ENCODE measurements around the gene CCR8.
"Not testable (repeated sequence)": the region's sequence is repeated elsewhere in the genome, so short reads cannot be mapped to it uniquely, and the experiment has no call there.

CCR8 gene

DNA sequence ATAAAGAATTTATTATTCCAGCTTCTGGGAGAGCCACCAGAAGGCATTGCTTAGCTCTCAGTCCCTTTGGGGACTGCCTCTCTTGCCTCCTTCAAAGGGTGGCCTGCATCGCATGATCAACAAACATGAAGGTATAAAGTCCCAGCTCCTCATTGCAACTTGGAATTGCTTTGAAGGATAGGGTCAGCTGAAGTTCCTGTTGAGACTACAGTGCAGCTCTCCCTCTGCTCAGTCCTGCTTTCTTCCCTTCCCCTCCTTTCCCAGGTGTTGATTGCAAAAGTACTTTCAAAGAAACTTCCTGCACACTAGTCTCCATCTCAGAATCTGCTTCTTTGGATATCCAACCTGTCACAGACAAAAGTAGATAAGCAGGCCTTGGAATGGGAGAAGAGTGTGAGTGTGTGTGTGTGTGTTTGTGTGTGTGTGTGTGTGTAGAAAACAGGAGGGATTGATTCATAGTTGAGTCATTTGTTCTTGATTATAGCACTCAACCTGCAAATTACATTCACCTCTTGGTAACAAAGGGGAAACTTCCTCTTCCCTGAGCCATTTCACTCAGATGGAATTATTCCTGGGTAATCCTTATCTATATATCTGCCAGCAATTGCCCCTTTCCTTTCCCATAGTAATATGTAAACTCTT lies 13.7 kb downstream of the CCR8 start:
- H3K27me3 Mint-ChIP-seq = no peaks in the 10 kb centered on the region
- no peaks in the 10 kb centered on the region for H3K4me1 Mint-ChIP-seq
- H3K36me3 Mint-ChIP-seq (ENCODE audit: insufficient read depth) = no peaks in the 10 kb centered on the region
- no peaks in the 10 kb centered on the region for H3K9me3 Mint-ChIP-seq
- ATAC-seq (replicated peaks; ENCODE audit: extremely low read depth, poor library complexity, severe bottlenecking) = no peak
- H3K4me3 Mint-ChIP-seq = no peak overlapping the region
- DNase-seq (ENCODE audit: low spot score in 2 of 2) = no peak
- no peak overlapping the region for H3K27ac Mint-ChIP-seq (ENCODE audit: low read depth)

DNA sequence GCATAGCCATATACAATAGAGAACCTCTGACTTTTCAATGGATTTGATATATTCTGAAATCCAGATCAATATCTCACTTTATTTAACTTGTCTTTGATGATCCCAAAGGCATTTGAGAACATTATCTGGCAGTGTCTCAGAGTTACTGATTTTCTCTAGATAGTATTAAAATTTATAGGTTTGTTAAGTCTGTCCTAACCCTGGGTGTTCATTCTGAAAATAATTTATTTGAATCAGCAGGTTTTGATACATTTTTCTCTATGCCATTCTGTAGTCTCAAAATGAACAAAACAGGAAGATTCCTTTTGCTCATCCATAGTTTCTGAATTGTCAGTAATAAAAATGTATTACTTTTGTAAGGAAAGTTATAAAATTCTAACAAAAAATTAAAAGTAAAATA lies 14.3 kb downstream of the CCR8 start:
- Mint-ChIP-seq H3K4me1 (no peaks in the 10 kb centered on the region), H3K9me3 (no peaks in the 10 kb centered on the region), H3K27ac (ENCODE audit: low read depth) (no peak overlapping the region), H3K36me3 (ENCODE audit: insufficient read depth) (no peaks in the 10 kb centered on the region), H3K27me3 (no peaks in the 10 kb centered on the region), H3K4me3 (no peak overlapping the region)
- DNase-seq (ENCODE audit: low spot score in 2 of 2) (no peak), ATAC-seq (replicated peaks; ENCODE audit: extremely low read depth, poor library complexity, severe bottlenecking) (no peak)

DNA sequence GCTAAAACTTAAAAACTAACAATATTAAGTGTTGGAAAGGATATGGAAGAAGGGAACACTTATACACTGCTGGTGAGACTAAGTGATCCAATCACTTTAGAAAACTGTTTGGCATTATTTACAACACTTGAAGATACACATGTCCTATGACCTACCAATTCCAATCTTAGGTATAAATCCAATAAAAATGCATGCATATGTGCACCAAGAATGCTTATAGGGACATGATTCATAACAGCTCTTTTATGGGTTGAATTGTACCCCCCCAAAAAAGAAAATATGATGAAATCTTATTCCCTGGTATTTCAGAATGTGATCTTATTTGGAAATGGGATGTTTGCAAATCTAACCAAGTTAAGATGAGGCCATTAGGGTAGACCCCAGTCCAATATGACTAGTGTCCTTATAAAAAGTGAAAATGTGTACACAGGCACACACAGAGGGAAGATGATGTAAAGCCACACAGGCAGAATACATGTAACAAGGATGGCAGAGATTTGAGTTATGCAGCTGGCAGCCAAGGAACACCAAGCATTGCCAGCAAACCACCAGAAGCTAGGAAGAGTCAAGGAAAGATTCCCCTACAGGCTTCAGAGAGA lies 15.3 kb downstream of the CCR8 start:
- Mint-ChIP-seq H3K4me3 (no peak overlapping the region), H3K36me3 (ENCODE audit: insufficient read depth) (no peaks in the 10 kb centered on the region), H3K4me1 (no peaks in the 10 kb centered on the region), H3K9me3 (no peaks in the 10 kb centered on the region), H3K27ac (ENCODE audit: low read depth) (no peak overlapping the region), H3K27me3 (no peaks in the 10 kb centered on the region)
- ATAC-seq (replicated peaks; ENCODE audit: extremely low read depth, poor library complexity, severe bottlenecking) (no peak), DNase-seq (ENCODE audit: low spot score in 2 of 2) (no peak)

DNA sequence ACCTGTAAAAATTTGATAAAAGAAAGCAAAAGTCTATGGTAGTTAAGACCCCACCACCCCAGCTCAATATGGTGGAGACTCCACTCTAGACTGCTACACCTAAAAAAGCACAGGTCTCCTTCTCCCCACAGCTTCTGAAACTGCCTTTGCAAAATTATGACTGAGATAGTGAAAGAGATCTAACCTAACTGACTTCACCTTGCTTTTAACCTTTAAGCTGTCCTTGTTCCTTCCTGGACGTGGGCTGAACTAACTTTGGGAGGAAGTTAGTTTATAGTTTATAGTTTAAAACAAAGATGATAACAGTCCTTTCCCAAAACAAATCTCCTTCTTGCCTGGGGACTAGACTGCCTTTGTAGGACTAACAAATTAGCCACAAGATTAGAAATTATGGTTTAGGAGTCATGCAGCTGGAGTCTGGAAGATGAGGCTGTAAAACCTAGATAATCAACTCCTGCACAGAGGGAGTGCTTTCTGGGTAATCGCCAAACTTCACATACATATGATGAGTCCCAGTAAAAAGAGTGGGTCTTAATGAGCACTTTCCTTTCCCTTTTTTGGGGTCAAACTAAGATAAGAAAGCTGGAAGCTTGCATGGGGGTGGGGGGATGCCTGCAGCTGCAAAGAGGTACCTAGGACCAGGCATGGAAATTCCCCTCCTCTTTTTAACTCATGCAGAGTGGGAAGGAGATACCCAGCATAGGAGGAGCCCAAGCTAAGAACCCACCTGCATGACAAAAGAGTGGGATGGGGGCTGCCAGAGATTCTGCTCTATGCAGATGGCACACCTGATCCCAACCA lies 17.5 kb downstream of the CCR8 start:
- ATAC-seq (replicated peaks; ENCODE audit: extremely low read depth, poor library complexity, severe bottlenecking) (no peak), DNase-seq (ENCODE audit: low spot score in 2 of 2) (no peak)
- no peak overlapping the region for H3K27ac Mint-ChIP-seq (ENCODE audit: low read depth)
- H3K4me3 Mint-ChIP-seq = no peak overlapping the region
- H3K36me3 Mint-ChIP-seq (ENCODE audit: insufficient read depth) = no peaks in the 10 kb centered on the region
- H3K27me3 Mint-ChIP-seq = no peaks in the 10 kb centered on the region
- no peaks in the 10 kb centered on the region for H3K9me3 Mint-ChIP-seq
- no peaks in the 10 kb centered on the region for H3K4me1 Mint-ChIP-seq

DNA sequence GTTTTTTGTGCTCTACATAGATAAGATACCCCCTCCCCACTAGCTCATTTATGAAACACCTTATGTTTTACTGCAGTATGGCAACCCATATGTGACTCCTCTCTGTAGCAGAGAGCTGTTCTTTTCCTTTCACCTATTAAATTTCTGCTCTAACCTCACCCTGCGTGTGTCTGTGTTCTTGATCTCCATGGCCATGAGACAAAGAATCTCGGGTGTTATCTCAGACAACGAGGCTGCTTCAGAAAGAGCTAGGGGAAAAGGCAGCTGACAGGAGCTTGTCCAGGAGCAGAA lies 18.0 kb downstream of the CCR8 start:
- no peaks in the 10 kb centered on the region for H3K4me1 Mint-ChIP-seq
- no peaks in the 10 kb centered on the region for H3K27me3 Mint-ChIP-seq
- DNase-seq (ENCODE audit: low spot score in 2 of 2) (no peak), ATAC-seq (replicated peaks; ENCODE audit: extremely low read depth, poor library complexity, severe bottlenecking) (no peak)
- H3K36me3 Mint-ChIP-seq (ENCODE audit: insufficient read depth) = no peaks in the 10 kb centered on the region
- H3K9me3 Mint-ChIP-seq = no peaks in the 10 kb centered on the region
- no peak overlapping the region for H3K4me3 Mint-ChIP-seq
- no peak overlapping the region for H3K27ac Mint-ChIP-seq (ENCODE audit: low read depth)

DNA sequence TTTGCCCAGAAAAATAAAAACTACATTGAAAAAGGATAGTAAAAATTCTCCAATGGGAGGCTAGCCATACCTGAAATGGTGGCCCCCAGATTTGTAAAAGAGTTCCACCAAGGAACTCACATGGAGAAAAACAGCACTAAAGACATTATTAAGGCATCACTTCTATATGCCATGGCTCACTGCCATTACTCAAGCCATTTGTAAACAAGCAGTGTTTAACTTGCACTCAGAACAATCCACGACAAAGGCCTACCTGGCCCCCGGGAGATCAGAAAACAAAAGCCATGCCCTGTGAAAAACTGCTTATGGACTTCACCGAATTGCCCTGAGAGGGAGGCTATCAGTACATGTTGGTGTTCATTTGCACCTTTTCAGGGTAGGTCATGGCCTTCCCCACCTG lies 19.6 kb downstream of the CCR8 start:
- no peaks in the 10 kb centered on the region for H3K4me1 Mint-ChIP-seq
- H3K4me3 Mint-ChIP-seq = no peak overlapping the region
- no peaks in the 10 kb centered on the region for H3K27me3 Mint-ChIP-seq
- no peaks in the 10 kb centered on the region for H3K9me3 Mint-ChIP-seq
- DNase-seq (ENCODE audit: low spot score in 2 of 2) = no peak
- H3K36me3 Mint-ChIP-seq (ENCODE audit: insufficient read depth) = no peaks in the 10 kb centered on the region
- no peak for ATAC-seq (replicated peaks; ENCODE audit: extremely low read depth, poor library complexity, severe bottlenecking)
- H3K27ac Mint-ChIP-seq (ENCODE audit: low read depth) = peak overlapping the region; percentile 10

DNA sequence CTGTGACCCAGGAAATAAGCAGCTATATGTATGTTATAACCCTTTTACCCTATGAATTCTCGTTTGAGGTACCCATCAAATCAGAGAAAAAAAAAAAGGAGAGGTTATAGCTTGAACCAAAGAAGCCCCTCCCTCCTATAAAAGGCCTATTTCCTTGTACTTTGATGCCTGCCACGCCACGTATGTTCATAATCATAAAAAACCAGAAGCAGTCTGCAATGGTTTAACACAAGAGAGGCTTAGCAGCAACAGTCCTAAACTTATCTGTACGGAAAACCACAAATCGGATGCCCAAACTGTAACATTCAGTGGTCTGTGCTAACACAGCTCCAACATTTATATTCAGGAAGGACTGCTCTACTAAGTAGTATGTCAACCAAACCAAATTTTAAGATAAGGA lies 21.2 kb downstream of the CCR8 start:
- H3K4me1 Mint-ChIP-seq = no peaks in the 10 kb centered on the region
- no peaks in the 10 kb centered on the region for H3K36me3 Mint-ChIP-seq (ENCODE audit: insufficient read depth)
- DNase-seq (ENCODE audit: low spot score in 2 of 2) (no peak), ATAC-seq (replicated peaks; ENCODE audit: extremely low read depth, poor library complexity, severe bottlenecking) (no peak)
- peaks cover 10% of the 10 kb centered on the region for H3K27me3 Mint-ChIP-seq
- H3K9me3 Mint-ChIP-seq = no peaks in the 10 kb centered on the region
- no peak overlapping the region for H3K27ac Mint-ChIP-seq (ENCODE audit: low read depth)
- H3K4me3 Mint-ChIP-seq = no peak overlapping the region

DNA sequence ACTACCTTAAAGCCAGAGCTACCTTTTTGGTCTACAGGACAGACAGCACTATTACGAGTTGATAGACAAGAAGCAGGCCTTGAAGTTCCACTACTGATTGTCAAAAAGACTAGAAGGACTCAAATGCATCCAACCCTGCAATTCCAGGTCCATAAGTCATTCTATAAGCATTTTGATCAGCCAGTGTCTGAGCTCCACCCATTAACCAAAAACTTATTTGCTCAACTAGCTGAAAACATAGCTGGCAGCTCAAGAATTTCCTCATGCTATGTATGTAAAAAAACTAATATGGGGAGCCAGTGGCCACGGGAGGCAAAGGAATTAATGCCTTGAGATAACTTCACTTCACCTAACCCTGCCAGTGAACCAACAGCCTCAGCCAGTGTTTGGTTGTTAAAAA lies 21.6 kb downstream of the CCR8 start:
- not testable (repeated sequence) for ATAC-seq (replicated peaks; ENCODE audit: extremely low read depth, poor library complexity, severe bottlenecking); DNase-seq (ENCODE audit: low spot score in 2 of 2); H3K36me3 Mint-ChIP-seq (ENCODE audit: insufficient read depth); H3K27ac Mint-ChIP-seq (ENCODE audit: low read depth); H3K9me3 Mint-ChIP-seq; H3K4me3 Mint-ChIP-seq; H3K4me1 Mint-ChIP-seq
- H3K27me3 Mint-ChIP-seq = peaks cover 10% of the 10 kb centered on the region

DNA sequence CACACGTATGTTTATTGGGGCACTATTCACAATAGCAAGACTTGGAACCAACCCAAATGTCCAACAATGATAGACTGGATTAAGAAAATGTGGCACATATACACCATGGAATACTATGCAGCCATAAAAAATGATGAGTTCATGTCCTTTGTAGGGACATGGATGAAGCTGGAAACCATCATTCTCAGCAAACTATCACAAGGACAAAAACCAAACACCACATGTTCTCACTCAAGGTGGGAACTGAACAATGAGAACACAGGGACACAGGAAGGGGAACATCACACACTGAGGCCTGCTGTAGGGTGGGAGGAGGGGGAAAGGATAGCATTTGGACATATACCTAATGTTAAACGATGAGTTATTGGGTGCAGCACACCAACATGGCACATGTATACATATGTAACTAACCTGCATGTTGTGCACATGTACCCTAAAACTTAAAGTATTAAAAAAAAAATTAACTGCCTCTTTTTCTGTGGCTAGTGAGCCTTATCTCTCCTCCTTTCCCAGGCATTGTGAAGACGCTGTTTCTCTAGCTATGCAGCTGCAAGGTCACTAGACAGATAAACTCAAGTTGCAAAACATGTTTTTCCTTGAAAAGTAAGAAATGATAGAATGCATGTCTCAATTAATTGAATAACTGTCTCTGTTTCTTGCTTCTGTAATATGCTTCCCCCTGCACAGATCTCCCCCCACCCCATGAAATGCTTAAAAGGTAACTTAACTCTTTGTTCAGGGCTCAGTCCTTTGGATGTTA lies 23.8 kb downstream of the CCR8 start:
- not testable (repeated sequence) for H3K4me1 Mint-ChIP-seq; H3K36me3 Mint-ChIP-seq (ENCODE audit: insufficient read depth); H3K4me3 Mint-ChIP-seq; ATAC-seq (replicated peaks; ENCODE audit: extremely low read depth, poor library complexity, severe bottlenecking); H3K9me3 Mint-ChIP-seq; H3K27ac Mint-ChIP-seq (ENCODE audit: low read depth); DNase-seq (ENCODE audit: low spot score in 2 of 2)
- peaks cover 10% of the 10 kb centered on the region for H3K27me3 Mint-ChIP-seq

DNA sequence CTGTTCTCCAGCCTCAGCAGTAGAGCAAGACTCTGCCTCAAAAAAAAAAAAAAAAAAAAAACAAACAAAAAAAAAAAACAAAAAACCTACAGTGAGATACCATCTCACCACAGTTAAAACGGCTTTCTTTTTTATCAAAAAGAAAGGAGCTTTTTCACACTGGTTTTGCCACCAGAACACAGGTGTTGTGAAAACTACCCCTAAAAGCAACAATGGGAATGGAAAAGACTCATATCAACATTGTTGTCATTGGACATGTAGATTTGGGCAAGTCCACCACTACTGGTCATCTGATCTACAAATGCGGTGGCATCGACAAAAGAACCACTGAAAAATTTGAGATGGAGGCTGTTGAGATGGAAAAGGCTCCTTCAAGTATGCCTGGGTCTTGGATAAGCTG lies 28.8 kb downstream of the CCR8 start:
- H3K27ac Mint-ChIP-seq (ENCODE audit: low read depth) = no peak overlapping the region
- H3K4me1 Mint-ChIP-seq = peaks cover 34% of the 10 kb centered on the region
- H3K27me3 Mint-ChIP-seq = peaks cover 10% of the 10 kb centered on the region
- no peak for ATAC-seq (replicated peaks; ENCODE audit: extremely low read depth, poor library complexity, severe bottlenecking)
- no peaks in the 10 kb centered on the region for H3K36me3 Mint-ChIP-seq (ENCODE audit: insufficient read depth)
- DNase-seq (ENCODE audit: low spot score in 2 of 2) = no peak
- H3K9me3 Mint-ChIP-seq = no peaks in the 10 kb centered on the region
- H3K4me3 Mint-ChIP-seq = no peak overlapping the region

DNA sequence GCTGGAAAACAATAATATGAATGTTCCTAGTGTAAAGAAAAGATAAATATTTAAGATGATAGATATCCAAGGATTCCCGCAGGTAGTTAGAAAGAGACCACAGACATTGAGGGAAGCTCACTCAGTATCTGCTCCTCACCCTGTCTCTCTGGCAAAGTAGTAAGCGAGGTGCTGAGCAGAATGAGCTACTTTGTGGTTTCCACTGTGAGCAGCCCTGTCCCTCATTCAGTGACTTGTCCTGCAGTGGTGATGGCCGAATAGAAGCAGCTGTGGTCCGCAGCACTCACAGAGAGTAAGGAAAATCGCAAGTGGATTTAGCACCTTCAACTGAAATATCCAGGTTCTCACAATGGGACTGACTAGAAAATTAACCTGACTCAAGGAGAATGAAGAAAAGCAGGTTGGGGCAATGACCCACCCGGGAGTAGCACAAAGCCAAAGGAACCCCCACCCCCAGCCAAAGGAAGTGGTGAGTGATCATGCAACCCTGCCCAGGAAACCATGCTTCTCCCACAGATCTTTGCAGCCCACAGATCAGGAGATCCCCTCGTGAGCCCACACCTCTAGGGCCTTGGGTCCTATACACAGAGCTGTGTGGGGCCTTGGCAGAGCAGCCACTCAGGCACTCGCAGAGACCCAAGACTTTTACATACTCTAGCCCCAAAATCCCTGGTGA lies 31.9 kb downstream of the CCR8 start:
- Mint-ChIP-seq H3K4me1 (peaks cover 40% of the 10 kb centered on the region), H3K27ac (ENCODE audit: low read depth) (peak overlapping the region; percentile 25), H3K9me3 (no peaks in the 10 kb centered on the region), H3K36me3 (ENCODE audit: insufficient read depth) (no peaks in the 10 kb centered on the region), H3K4me3 (peak overlapping the region; percentile 2), H3K27me3 (no peaks in the 10 kb centered on the region)
- DNase-seq (ENCODE audit: low spot score in 2 of 2) (no peak), ATAC-seq (replicated peaks; ENCODE audit: extremely low read depth, poor library complexity, severe bottlenecking) (peak; percentile 87)

DNA sequence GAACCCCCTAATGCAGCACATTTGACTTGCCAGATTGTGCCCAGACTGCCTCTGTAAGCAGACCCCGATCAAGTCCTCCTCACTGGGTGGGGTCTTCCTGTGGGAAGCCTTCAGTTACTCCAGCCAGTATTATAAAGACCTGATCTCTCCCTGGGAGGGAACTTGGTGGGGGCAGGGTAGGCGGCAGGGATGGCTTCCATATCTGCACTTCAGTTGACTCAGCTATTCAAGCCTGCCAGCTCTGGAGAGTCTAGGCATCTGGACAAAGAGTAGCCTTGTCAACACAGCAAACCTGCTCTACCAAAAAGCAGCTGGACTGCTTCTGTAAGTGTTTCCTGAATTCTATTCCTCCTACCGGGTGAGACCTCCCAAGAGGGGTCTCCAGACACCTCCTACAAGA lies 32.7 kb downstream of the CCR8 start:
- no peaks in the 10 kb centered on the region for H3K27me3 Mint-ChIP-seq
- peaks cover 39% of the 10 kb centered on the region for H3K4me1 Mint-ChIP-seq
- DNase-seq (ENCODE audit: low spot score in 2 of 2) (no peak), ATAC-seq (replicated peaks; ENCODE audit: extremely low read depth, poor library complexity, severe bottlenecking) (no peak)
- H3K27ac Mint-ChIP-seq (ENCODE audit: low read depth) = peak overlapping the region; percentile 25
- H3K36me3 Mint-ChIP-seq (ENCODE audit: insufficient read depth) = no peaks in the 10 kb centered on the region
- no peak overlapping the region for H3K4me3 Mint-ChIP-seq
- H3K9me3 Mint-ChIP-seq = no peaks in the 10 kb centered on the region
